ENCODE results near the gene MYO18A. TPM values are rescaled to one million over a fixed set of nuclear protein-coding genes. Genes with fewer than 3 reads are reported as not detected.

The MYO18A gene
- total and polyA plus RNA-seq, 10 of the 15 experiments (the other 5 are each of a cell fraction or from before 2014, with no cell fraction given) = 2.9 to 66.0 (median 24.5) TPM

DNA sequence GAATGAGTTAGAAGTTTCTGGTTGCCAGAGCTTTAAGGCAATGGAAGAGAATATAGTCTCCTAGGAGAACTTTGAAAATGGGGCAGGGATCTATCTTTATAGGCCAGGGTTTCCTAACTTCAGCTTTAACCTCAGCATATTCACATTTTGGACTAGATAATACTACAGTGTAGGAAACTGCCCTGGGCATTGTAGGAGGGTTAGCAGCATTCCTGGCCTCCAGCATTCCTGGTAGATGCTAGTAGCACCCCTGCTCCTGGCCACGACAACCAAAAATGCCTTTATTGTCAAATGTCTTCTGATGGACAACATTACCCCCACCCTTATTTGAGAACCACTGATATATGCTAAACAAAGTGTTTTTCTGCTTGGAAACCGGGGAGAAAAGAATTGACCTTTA is 27.8 kb upstream of the MYO18A start (continued):
- TF ChIP-seq NR2C2 (IDR thresholded peaks at IDR 0.05; ENCODE audit: borderline replicate concordance, control insufficient read depth, insufficient read length, low read depth) = no peak
- no peak for TF ChIP-seq HSF1 (IDR thresholded peaks at IDR 0.05; ENCODE audit: low read depth, low read length)
- no peak for TF ChIP-seq HDGF (IDR thresholded peaks at IDR 0.05)
- TF ChIP-seq CBX3 (IDR thresholded peaks at IDR 0.05; ENCODE audit: borderline replicate concordance, low read depth) = no peak
- TF ChIP-seq ASH2L (IDR thresholded peaks at IDR 0.05; ENCODE audit: borderline replicate concordance, low read depth) = no peak

- RAD21 ChIA-PET (ENCODE audit: unreplicated experiment) = interaction anchor here (1.0 kb wide), 1 partner anchor 55 kb away, joined by 3 read pairs; no protein-coding TSS in a partner anchor
- H3K27me3 ChIP-seq (replicated peaks in 1 of 2; ENCODE audit: control insufficient read depth in 2 of 2, insufficient read depth in 2 of 2, low read length in 1 of 2) = no peaks in the 10 kb centered on the region
- no peak overlapping the region for H3K9ac ChIP-seq (ENCODE audit: control insufficient read depth, insufficient read depth, low read length)
- H3K79me2 ChIP-seq (ENCODE audit: control insufficient read depth, insufficient read depth, low read length) = no peaks in the 10 kb centered on the region
- no peak overlapping the region for H3K4me3 ChIP-seq
- H3K27ac ChIP-seq (ENCODE audit: control insufficient read depth, insufficient read depth) = no peak overlapping the region
- TF ChIP-seq MTA2 (IDR thresholded peaks at IDR 0.05; ENCODE audit: low read depth) (no peak), SIN3A (IDR thresholded peaks at IDR 0.05; ENCODE audit: low read depth, low read length) (no peak), SMARCA5 (IDR thresholded peaks at IDR 0.05) (no peak), WRNIP1 (IDR thresholded peaks at IDR 0.05; ENCODE audit: borderline replicate concordance, low read depth, low read length) (no peak), EZH2 (IDR thresholded peaks at IDR 0.05; ENCODE audit: borderline replicate concordance, control insufficient read depth, low read depth, low read length) (no peak), YBX1 (IDR thresholded peaks at IDR 0.05) (no peak), FOS (IDR thresholded peaks at IDR 0.05; ENCODE audit: borderline replicate concordance, extremely low read depth, insufficient read length) (no peak), PBX3 (IDR thresholded peaks at IDR 0.05; ENCODE audit: insufficient replicate concordance, low read depth, low read length) (no peak), CBX5 (IDR thresholded peaks at IDR 0.05; ENCODE audit: low read depth) (no peak), MXI1 (IDR thresholded peaks at IDR 0.05; ENCODE audit: low read depth, low read length) (no peak)
- no peaks in the 10 kb centered on the region for H3K36me3 ChIP-seq (ENCODE audit: control insufficient read depth in 2 of 2, insufficient read depth in 2 of 2, low read length in 1 of 2)
- H3K4me2 ChIP-seq (ENCODE audit: control insufficient read depth, insufficient read depth) = no peak overlapping the region
- CTCF ChIA-PET = interaction anchor here (1.7 to 2.5 kb wide), 2 partner anchors 14 to 81 kb away, joined by 4 to 7 read pairs; no protein-coding TSS in a partner anchor
- DNase-seq (ENCODE audit: low read depth, low spot score) (no peak), ATAC-seq (no peak), FAIRE-seq (no peak)
- WGBS (ENCODE audit: insufficient coverage, insufficient replicate concordance, low lambda C conversion rate, missing lambda C conversion rate) = 50% methylated on average over 2 of the region's 2 CpGs
- no peaks in the 10 kb centered on the region for H3K4me1 ChIP-seq (ENCODE audit: control insufficient read depth, insufficient read depth, low read length)
- no TSS peak for BruUV-seq (replicated peaks)
- POLR2A ChIA-PET = no interaction called here
- SMC1A ChIA-PET (ENCODE audit: uncharacterized antibody, unreplicated experiment) = interaction anchor here (0.8 kb wide), 1 partner anchor 11 kb away, joined by 4 read pairs; no protein-coding TSS in a partner anchor
- no peaks in the 10 kb centered on the region for H4K20me1 ChIP-seq (ENCODE audit: control insufficient read depth, insufficient read depth)
- intact Hi-C loops (cut with micrococcal nuclease; ENCODE audit: unreplicated experiment) (no loop called here), in situ Hi-C loops (cut with MboI) (no loop called here)
- H2AFZ ChIP-seq (ENCODE audit: control insufficient read depth, low read depth, low read length) = no peak overlapping the region
- H3K9me3 ChIP-seq (replicated peaks; ENCODE audit: control insufficient read depth, insufficient read depth, low read length) = no peaks in the 10 kb centered on the region
Measured at GRCh38 chr17:29205047-29205446, 24.8 kb upstream of the MYO18A start.

Data from GM12878 (cell line).